ENCODE results near the gene CD83.

GRCh38 chr6:14092838-14093789 lies 24.5 kb upstream of the CD83 start:
- TF ChIP-seq CTCF (conservative IDR thresholded peaks at IDR 0.05; ENCODE audit: low read depth, low read length): no peak
- no peak for TF ChIP-seq EZH2phosphoT487 (IDR thresholded peaks at IDR 0.05; ENCODE audit: borderline replicate concordance, low read length)
- no peak for TF ChIP-seq EZH2 (IDR thresholded peaks at IDR 0.05; ENCODE audit: low read length, unreplicated experiment)
